Gastroesophageal sphincter (tissue), 4 donors: ENCODE data around the gene KIF26B. TPM values are rescaled to one million over a fixed set of nuclear protein-coding genes. Genes with fewer than 3 reads are reported as not detected.

Source experiments
- ATAC-seq: fragments of 150-250 bp; one replicate; pipeline ENCODE4 v1.9.1; 2016; ENCODE audit warnings: mild to moderate bottlenecking, moderate library complexity
- H3K27ac ChIP-seq, 4 donors: fragments of 200-600 bp; sonication (generic) in 3 of 4; 1 replicate in 3 of 4; 2 replicates in 1 of 4; pipeline ENCODE4 v1.5.1; 2016 to 2019
- H3K27me3 ChIP-seq: fragments of 200-600 bp; sonication (generic); one replicate; pipeline ENCODE4 v1.5.1; 2019
- H3K36me3 ChIP-seq, 2 donors: fragments of 200-600 bp; sonication (generic); one replicate each; pipeline ENCODE4 v1.5.1; 2019; ENCODE audit warnings: control low read depth in 1 of 2
- H3K4me1 ChIP-seq, 3 donors: fragments of 200-600 bp; sonication (generic); 1 replicate in 2 of 3; 2 replicates in 1 of 3; pipeline ENCODE4 v1.5.1; 2016 to 2019; ENCODE audit warnings: control low read depth in 2 of 3
- H3K4me3 ChIP-seq, 2 donors: fragments of 200-600 bp; sonication (generic); one replicate each; pipeline ENCODE4 v1.5.1; 2019; ENCODE audit warnings: mild to moderate bottlenecking in 1 of 2, moderate library complexity in 1 of 2
- H3K9me3 ChIP-seq, 3 donors: fragments of 200-600 bp; sonication (generic); one replicate each; pipeline ENCODE4 v1.5.1; 2017 to 2019; ENCODE audit warnings: control low read depth in 2 of 3
- CTCF ChIP-seq, 4 experiments: fragments of 200-600 bp in 2 of 4; fragments of 450-650 bp in 2 of 4; sonication (generic) in 1 of 4; IDR thresholded peaks; one replicate each; pipeline ENCODE4 v1.5.1; 2017 to 2019; ENCODE audit warnings: antibody characterized with exemption in 4 of 4, mild to moderate bottlenecking in 2 of 4, moderate library complexity in 2 of 4
- EP300 ChIP-seq: sonication (generic); formaldehyde crosslinking; IDR thresholded peaks from one replicate; pipeline ENCODE4 v1.6.1; 2017; ENCODE audit warnings: antibody characterized with exemption, mild to moderate bottlenecking
- POLR2A ChIP-seq, 2 donors: fragments of 450-650 bp; IDR thresholded peaks; one replicate each; pipeline ENCODE4 v1.6.1; 2017; ENCODE audit warnings: antibody characterized with exemption in 2 of 2, mild to moderate bottlenecking in 2 of 2, moderate library complexity in 1 of 2
- POLR2AphosphoS5 ChIP-seq: sonication (generic); formaldehyde crosslinking; IDR thresholded peaks from one replicate; pipeline ENCODE4 v1.6.1; 2017; ENCODE audit warnings: antibody characterized with exemption
- WGBS, 2 donors: methylation state at CpG; one replicate each; pipeline ENCODE4 v1.1.5; 2018; ENCODE audit warnings: low coverage in 1 of 2; 5-methylcytosine and 5-hydroxymethylcytosine counted together
- total RNA-seq, 4 donors: library from RNA; depleted of rRNA; stranded (reverse); fragments of >200 nt; gene quantifications; one replicate each; pipeline ENCODE4 v1.1.0, GENCODE V29; 2016

KIF26B gene
- total RNA-seq, 4 donors from 2014 or later = 0.62 to 1.9 (median 0.97) TPM

GRCh38 chr1:245493029-245493428 is 338.2 kb downstream of the KIF26B start:
- H3K4me3 ChIP-seq = no peak overlapping the region
- H3K27ac ChIP-seq = no peak overlapping the region
- no peaks in the 10 kb centered on the region for H3K9me3 ChIP-seq
- H3K36me3 ChIP-seq = no peaks in the 10 kb centered on the region
- no peaks in the 10 kb centered on the region for H3K27me3 ChIP-seq
- H3K4me1 ChIP-seq = no peaks in the 10 kb centered on the region
- WGBS, 2 donors = 64 to 75% methylated on average over 3 to 4 of the region's 5 CpGs
- no peak for ATAC-seq
- TF ChIP-seq CTCF (IDR thresholded peaks at IDR 0.05) (no peak), POLR2A (IDR thresholded peaks at IDR 0.05) (no peak), POLR2AphosphoS5 (no peak)

GRCh38 chr1:245495681-245496080 is 340.9 kb downstream of the KIF26B start:
- Histone ChIP-seq H3K4me1 (no peaks in the 10 kb centered on the region), H3K36me3 (no peaks in the 10 kb centered on the region), H3K27ac (no peak overlapping the region), H3K9me3 (no peaks in the 10 kb centered on the region), H3K27me3 (no peaks in the 10 kb centered on the region), H3K4me3 (no peak overlapping the region)
- 71 to 82% methylated on average over 4 to 5 of the region's 5 CpGs for WGBS, 2 donors
- no peak for ATAC-seq
- TF ChIP-seq CTCF (IDR thresholded peaks at IDR 0.05) = no peak
- TF ChIP-seq POLR2AphosphoS5 = no peak
- no peak for TF ChIP-seq EP300
- TF ChIP-seq POLR2A (IDR thresholded peaks at IDR 0.05) = no peak

GRCh38 chr1:245500546-245500945 is 345.8 kb downstream of the KIF26B start:
- no peaks in the 10 kb centered on the region for H3K4me1 ChIP-seq
- no peaks in the 10 kb centered on the region for H3K9me3 ChIP-seq
- WGBS, 2 donors = 46 to 73% methylated on average over 2 to 7 of the region's 7 CpGs
- no peak for ATAC-seq
- H3K4me3 ChIP-seq = no peak overlapping the region
- no peaks in the 10 kb centered on the region for H3K27me3 ChIP-seq
- H3K36me3 ChIP-seq = no peaks in the 10 kb centered on the region
- no peak for TF ChIP-seq POLR2A (IDR thresholded peaks at IDR 0.05)
- no peak for TF ChIP-seq POLR2AphosphoS5
- TF ChIP-seq EP300 = no peak
- no peak for TF ChIP-seq CTCF (IDR thresholded peaks at IDR 0.05)
- H3K27ac ChIP-seq = no peak overlapping the region

- Histone ChIP-seq H3K4me1 (no peaks in the 10 kb centered on the region), H3K36me3 (no peaks in the 10 kb centered on the region), H3K4me3 (no peak overlapping the region), H3K27me3 (no peaks in the 10 kb centered on the region), H3K9me3 (no peaks in the 10 kb centered on the region), H3K27ac (no peak overlapping the region)
- no peak for ATAC-seq
- TF ChIP-seq CTCF (IDR thresholded peaks at IDR 0.05) (no peak), POLR2AphosphoS5 (no peak), POLR2A (IDR thresholded peaks at IDR 0.05) (no peak), EP300 (no peak)
- WGBS, 2 donors = 90 to 92% methylated on average over 7 of the region's 7 CpGs
Observed at GRCh38 chr1:245501633-245502032, 346.8 kb downstream of the KIF26B start.

GRCh38 chr1:245503548-245503947 is 348.8 kb downstream of the KIF26B start:
- WGBS, 2 donors = 86% methylated on average over 2 of the region's 9 CpGs; no CpG with 5 or more reads in 1 of the 2 donors
- no peak for ATAC-seq
- Histone ChIP-seq H3K4me3 (no peak overlapping the region), H3K27me3 (no peaks in the 10 kb centered on the region), H3K36me3 (no peaks in the 10 kb centered on the region), H3K9me3 (no peaks in the 10 kb centered on the region), H3K27ac (no peak overlapping the region), H3K4me1 (no peaks in the 10 kb centered on the region)
- no peak for TF ChIP-seq POLR2AphosphoS5
- TF ChIP-seq POLR2A (IDR thresholded peaks at IDR 0.05) = no peak
- no peak for TF ChIP-seq EP300
- TF ChIP-seq CTCF (IDR thresholded peaks at IDR 0.05) = no peak
